ENCODE data around the gene SMPX.

Gene SMPX

GRCh38 chrX:21740329-21741274, 17.3 kb downstream of the SMPX start:
- TF ChIP-seq, protein P1, sequence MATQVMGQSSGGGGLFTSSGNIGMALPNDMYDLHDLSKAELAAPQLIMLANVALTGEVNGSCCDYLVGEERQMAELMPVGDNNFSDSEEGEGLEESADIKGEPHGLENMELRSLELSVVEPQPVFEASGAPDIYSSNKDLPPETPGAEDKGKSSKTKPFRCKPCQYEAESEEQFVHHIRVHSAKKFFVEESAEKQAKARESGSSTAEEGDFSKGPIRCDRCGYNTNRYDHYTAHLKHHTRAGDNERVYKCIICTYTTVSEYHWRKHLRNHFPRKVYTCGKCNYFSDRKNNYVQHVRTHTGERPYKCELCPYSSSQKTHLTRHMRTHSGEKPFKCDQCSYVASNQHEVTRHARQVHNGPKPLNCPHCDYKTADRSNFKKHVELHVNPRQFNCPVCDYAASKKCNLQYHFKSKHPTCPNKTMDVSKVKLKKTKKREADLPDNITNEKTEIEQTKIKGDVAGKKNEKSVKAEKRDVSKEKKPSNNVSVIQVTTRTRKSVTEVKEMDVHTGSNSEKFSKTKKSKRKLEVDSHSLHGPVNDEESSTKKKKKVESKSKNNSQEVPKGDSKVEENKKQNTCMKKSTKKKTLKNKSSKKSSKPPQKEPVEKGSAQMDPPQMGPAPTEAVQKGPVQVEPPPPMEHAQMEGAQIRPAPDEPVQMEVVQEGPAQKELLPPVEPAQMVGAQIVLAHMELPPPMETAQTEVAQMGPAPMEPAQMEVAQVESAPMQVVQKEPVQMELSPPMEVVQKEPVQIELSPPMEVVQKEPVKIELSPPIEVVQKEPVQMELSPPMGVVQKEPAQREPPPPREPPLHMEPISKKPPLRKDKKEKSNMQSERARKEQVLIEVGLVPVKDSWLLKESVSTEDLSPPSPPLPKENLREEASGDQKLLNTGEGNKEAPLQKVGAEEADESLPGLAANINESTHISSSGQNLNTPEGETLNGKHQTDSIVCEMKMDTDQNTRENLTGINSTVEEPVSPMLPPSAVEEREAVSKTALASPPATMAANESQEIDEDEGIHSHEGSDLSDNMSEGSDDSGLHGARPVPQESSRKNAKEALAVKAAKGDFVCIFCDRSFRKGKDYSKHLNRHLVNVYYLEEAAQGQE (IDR thresholded peaks at IDR 0.05; ENCODE audit: insufficient read depth in 1 of 2, low read depth in 2 of 2, low read length in 2 of 2) = no peak
- no peak for TF ChIP-seq SIN3A (IDR thresholded peaks at IDR 0.05; ENCODE audit: borderline replicate concordance, insufficient read depth, low read length)
- no peak for TF ChIP-seq POLR2AphosphoS5 (IDR thresholded peaks at IDR 0.05; ENCODE audit: low read depth, low read length)
- no peak for TF ChIP-seq TAF1 (IDR thresholded peaks at IDR 0.05; ENCODE audit: borderline replicate concordance, insufficient read depth, low read length)
- no peak for TF ChIP-seq FOXP2 (optimal IDR thresholded peaks at IDR 0.05; ENCODE audit: borderline replicate concordance, extremely low read depth, extremely low read length, insufficient read depth)

DNA sequence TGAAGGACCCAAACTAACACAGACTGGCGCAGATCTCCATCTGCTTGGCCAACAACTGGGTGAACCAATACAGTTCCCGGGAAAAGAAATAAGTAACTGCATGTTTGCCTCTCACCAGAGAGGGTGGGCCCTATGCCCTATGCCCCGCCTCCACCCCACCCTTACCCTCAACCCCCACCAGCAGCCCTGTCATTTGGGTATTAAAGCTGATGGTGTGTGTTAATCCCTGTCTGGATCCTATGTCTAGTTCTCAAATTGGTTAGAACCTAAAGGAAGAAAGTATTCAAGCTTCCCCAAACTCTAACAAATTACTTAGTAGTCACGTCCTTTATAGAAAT, 19.0 kb downstream of the SMPX start:
- TF ChIP-seq POLR2AphosphoS5 (IDR thresholded peaks at IDR 0.05; ENCODE audit: low read depth, low read length) = no peak
- no peak for TF ChIP-seq SIN3A (IDR thresholded peaks at IDR 0.05; ENCODE audit: borderline replicate concordance, insufficient read depth, low read length)
- TF ChIP-seq TAF1 (IDR thresholded peaks at IDR 0.05; ENCODE audit: borderline replicate concordance, insufficient read depth, low read length) = no peak
- TF ChIP-seq, protein P1 (IDR thresholded peaks at IDR 0.05; ENCODE audit: insufficient read depth in 1 of 2, low read depth in 2 of 2, low read length in 2 of 2) = no peak
- TF ChIP-seq FOXP2 (optimal IDR thresholded peaks at IDR 0.05; ENCODE audit: borderline replicate concordance, extremely low read depth, extremely low read length, insufficient read depth) = no peak

DNA sequence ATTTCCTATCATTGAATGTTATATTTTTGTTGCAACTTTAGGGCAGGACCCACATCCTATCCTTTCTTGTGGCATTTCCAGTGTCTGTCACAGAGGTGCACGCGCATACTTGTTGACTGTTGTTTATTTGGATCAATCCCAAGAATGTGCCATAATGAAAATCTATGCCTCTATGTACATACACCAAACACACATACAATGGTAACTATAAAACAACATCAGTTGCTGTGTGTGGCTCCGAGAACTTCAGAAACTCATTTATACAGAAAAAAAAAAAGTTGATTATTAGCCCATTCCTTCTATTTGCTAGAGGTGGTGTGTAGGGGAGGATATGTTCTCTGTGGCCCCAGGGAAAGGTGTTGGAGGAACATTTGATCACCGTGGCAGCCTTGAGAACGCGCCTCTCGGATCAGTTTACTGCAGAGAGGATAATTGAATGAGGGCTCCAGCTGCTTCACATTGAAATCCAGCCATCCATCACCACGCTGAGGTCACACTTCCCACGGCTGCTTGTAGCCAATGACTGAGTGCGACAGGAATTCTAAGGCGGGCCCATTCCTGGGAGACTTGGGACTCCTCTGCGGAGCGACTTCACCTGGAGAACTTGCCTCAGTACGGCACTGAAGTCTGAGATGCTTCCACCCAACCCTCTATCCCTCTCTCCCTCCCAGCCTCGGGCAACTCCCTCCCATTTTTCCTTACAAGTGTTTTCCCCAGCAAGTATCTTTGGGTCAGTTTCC, 19.5 kb downstream of the SMPX start:
- TF ChIP-seq, protein P1 (IDR thresholded peaks at IDR 0.05; ENCODE audit: insufficient read depth in 1 of 2, low read depth in 2 of 2, low read length in 2 of 2) = no peak
- TF ChIP-seq TAF1 (IDR thresholded peaks at IDR 0.05; ENCODE audit: borderline replicate concordance, insufficient read depth, low read length) = no peak
- TF ChIP-seq FOXP2 (optimal IDR thresholded peaks at IDR 0.05; ENCODE audit: borderline replicate concordance, extremely low read depth, extremely low read length, insufficient read depth) = no peak
- TF ChIP-seq SIN3A (IDR thresholded peaks at IDR 0.05; ENCODE audit: borderline replicate concordance, insufficient read depth, low read length) = no peak
- no peak for TF ChIP-seq POLR2AphosphoS5 (IDR thresholded peaks at IDR 0.05; ENCODE audit: low read depth, low read length)

GRCh38 chrX:21735768-21736127, 22.2 kb downstream of the SMPX start:
- TF ChIP-seq POLR2AphosphoS5 (IDR thresholded peaks at IDR 0.05; ENCODE audit: low read depth, low read length) = no peak
- TF ChIP-seq TAF1 (IDR thresholded peaks at IDR 0.05; ENCODE audit: borderline replicate concordance, insufficient read depth, low read length) = no peak
- TF ChIP-seq FOXP2 (optimal IDR thresholded peaks at IDR 0.05; ENCODE audit: borderline replicate concordance, extremely low read depth, extremely low read length, insufficient read depth) = no peak
- no peak for TF ChIP-seq SIN3A (IDR thresholded peaks at IDR 0.05; ENCODE audit: borderline replicate concordance, insufficient read depth, low read length)
- TF ChIP-seq, protein P1 (IDR thresholded peaks at IDR 0.05; ENCODE audit: insufficient read depth in 1 of 2, low read depth in 2 of 2, low read length in 2 of 2) = no peak

Measured in PFSK-1 (cell line).